OCI-LY7 (cell line): ENCODE measurements around the gene HS6ST3.

Experiments
- CTCF ChIP-seq: fragments of 200-600 bp; sonication (generic); conservative IDR thresholded peaks from 2 replicates; pipeline ENCODE4 v1.5.1; 2014; ENCODE audit warnings: mild to moderate bottlenecking, antibody characterized with exemption, low read length, moderate library complexity, mixed read lengths
- EZH2phosphoT487 ChIP-seq: fragments of 200-600 bp; sonication (generic); IDR thresholded peaks from 2 replicates; pipeline ENCODE4 v1.6.1; 2018; ENCODE audit warnings: low read depth, borderline replicate concordance, mild to moderate bottlenecking, mixed run types, antibody characterized with exemption, low read length, moderate library complexity, mixed read lengths

- no peak for TF ChIP-seq EZH2phosphoT487
- TF ChIP-seq CTCF, result no peak
These were observed 336.3 kb downstream of the HS6ST3 start for GRCh38 chr13:96426167-96426566.
